Measurements from ENCODE around the gene ATG4D. TPM values are rescaled to one million over a fixed set of nuclear protein-coding genes. Genes with fewer than 3 reads are reported as not detected.

ATG4D gene
- 5.1 and 29.6 TPM in 2 replicates for total RNA-seq (ENCODE audit: low replicate concordance)

- Histone ChIP-seq H3K27ac (no peak within 1 kb of the TSS), H3K79me2 (ENCODE audit: low read depth) (peaks cover 19% of the 10 kb centered on the region)
These were observed at the start of gene ATG4D for GRCh38 chr19:10543420-10544241. TSS of gene ATG4D (plus strand) at chr19:10543904. CDS start at chr19:10544091, 187 bp downstream.

GRCh38 chr19:10497371-10497770 lies 46.3 kb upstream of the ATG4D start:
- Histone ChIP-seq H3K36me3 (no peaks in the 10 kb centered on the region), H3K4me2 (no peak overlapping the region), H3K9ac (no peak overlapping the region), H3F3A (ENCODE audit: low read depth) (peaks cover 3% of the 10 kb centered on the region), H4K20me1 (ENCODE audit: low read depth) (no peaks in the 10 kb centered on the region), H3K79me2 (ENCODE audit: low read depth) (peaks cover 47% of the 10 kb centered on the region), H2AFZ (replicated peaks) (no peak overlapping the region), H3K9me3 (ENCODE audit: low read depth) (no peaks in the 10 kb centered on the region), H3K4me3 (no peak overlapping the region), H3K27me3 (no peaks in the 10 kb centered on the region), H3K27ac (no peak overlapping the region), H3K4me1 (no peaks in the 10 kb centered on the region)
- H3K27me3 Mint-ChIP-seq (ENCODE audit: insufficient read depth, low read depth), result peaks cover 3% of the 10 kb centered on the region
- H3K4me3 Mint-ChIP-seq, result no peak overlapping the region
- DNase-seq (ENCODE audit: low spot score), result no peak
- peak overlapping the region; percentile 58 for H3K27ac Mint-ChIP-seq
- H3K9me3 Mint-ChIP-seq, result no peaks in the 10 kb centered on the region
- TF ChIP-seq CTCF (IDR thresholded peaks at IDR 0.05) (no peak), EZH2phosphoT487 (IDR thresholded peaks at IDR 0.05) (no peak), EZH2 (IDR thresholded peaks at IDR 0.05) (no peak)
- peaks cover 23% of the 10 kb centered on the region for H3K36me3 Mint-ChIP-seq
- H3K4me1 Mint-ChIP-seq, result peaks cover 10% of the 10 kb centered on the region

More at GRCh38 chr19:10543420-10544241, at the start of gene ATG4D:
- peaks cover 5% of the 10 kb centered on the region for H3K27me3 Mint-ChIP-seq (ENCODE audit: insufficient read depth, low read depth)
- TF ChIP-seq EZH2 (IDR thresholded peaks at IDR 0.05) (no peak), EZH2phosphoT487 (IDR thresholded peaks at IDR 0.05) (no peak)
- DNase-seq (ENCODE audit: low spot score), result peak; percentile 93
- peak within 1 kb of the TSS; percentile 93 for H3K4me3 ChIP-seq
- peak within 1 kb of the TSS; percentile 92 for H3K9ac ChIP-seq
- peak within 1 kb of the TSS; percentile 93 for H2AFZ ChIP-seq (replicated peaks)
- H3K4me3 Mint-ChIP-seq, result peak within 1 kb of the TSS; percentile 95
- no peaks in the 10 kb centered on the region for H3K27me3 ChIP-seq
- H3K36me3 Mint-ChIP-seq, result no peaks in the 10 kb centered on the region
- H3K9me3 ChIP-seq (ENCODE audit: low read depth), result no peaks in the 10 kb centered on the region
- peaks cover 9% of the 10 kb centered on the region for H3F3A ChIP-seq (ENCODE audit: low read depth)
- H4K20me1 ChIP-seq (ENCODE audit: low read depth), result peaks cover 8% of the 10 kb centered on the region
- peaks cover 10% of the 10 kb centered on the region for H3K4me1 Mint-ChIP-seq
- H3K9me3 Mint-ChIP-seq, result no peaks in the 10 kb centered on the region
- peak within 1 kb of the TSS; percentile 86 for H3K4me2 ChIP-seq
- peak within 1 kb of the TSS; percentile 95 for H3K27ac Mint-ChIP-seq
- no peaks in the 10 kb centered on the region for H3K4me1 ChIP-seq
- H3K36me3 ChIP-seq, result no peaks in the 10 kb centered on the region

GRCh38 chr19:10499550-10500246 lies 44.0 kb upstream of the ATG4D start:
- H3K36me3 ChIP-seq, result no peaks in the 10 kb centered on the region
- no peak overlapping the region for H3K4me2 ChIP-seq
- H3K4me3 Mint-ChIP-seq, result peak overlapping the region; percentile 79
- peaks cover 20% of the 10 kb centered on the region for H3K36me3 Mint-ChIP-seq
- no peaks in the 10 kb centered on the region for H3K9me3 Mint-ChIP-seq
- no peaks in the 10 kb centered on the region for H3K4me1 ChIP-seq
- H3K27ac Mint-ChIP-seq, result no peak overlapping the region
- no peak overlapping the region for H3K27ac ChIP-seq
- no peak for DNase-seq (ENCODE audit: low spot score)
- H4K20me1 ChIP-seq (ENCODE audit: low read depth), result no peaks in the 10 kb centered on the region
- H3K9ac ChIP-seq, result no peak overlapping the region
- H3K79me2 ChIP-seq (ENCODE audit: low read depth), result peaks cover 49% of the 10 kb centered on the region
- peaks cover 13% of the 10 kb centered on the region for H3K4me1 Mint-ChIP-seq
- no peaks in the 10 kb centered on the region for H3K9me3 ChIP-seq (ENCODE audit: low read depth)
- H3F3A ChIP-seq (ENCODE audit: low read depth), result peaks cover 12% of the 10 kb centered on the region
- H3K27me3 ChIP-seq, result peaks cover 12% of the 10 kb centered on the region
- peaks cover 5% of the 10 kb centered on the region for H3K27me3 Mint-ChIP-seq (ENCODE audit: insufficient read depth, low read depth)
- H2AFZ ChIP-seq (replicated peaks), result no peak overlapping the region
- H3K4me3 ChIP-seq, result no peak overlapping the region
- no peak for TF ChIP-seq EZH2phosphoT487 (IDR thresholded peaks at IDR 0.05)
- no peak for TF ChIP-seq EZH2 (IDR thresholded peaks at IDR 0.05)
- TF ChIP-seq CTCF (IDR thresholded peaks at IDR 0.05), result no peak
